Measurements from ENCODE around the gene ZNF496. TPM values are rescaled to one million over a fixed set of nuclear protein-coding genes. Genes with fewer than 3 reads are reported as not detected.
A peak's percentile ranks its signal among the peaks of the same experiment; 100 is the strongest.

ZNF496 gene
- total and polyA plus RNA-seq, 9 of the 15 experiments (the other 6 are each of a cell fraction or from before 2014, with no cell fraction given) = 4.3 to 54.0 (median 31.3) TPM

- Histone ChIP-seq H3K4me2 (ENCODE audit: insufficient read depth, low read length) (no peak overlapping the region), H4K20me1 (replicated peaks; ENCODE audit: control insufficient read depth, insufficient read depth, low read length) (no peaks in the 10 kb centered on the region), H3K9me1 (ENCODE audit: control insufficient read depth, insufficient read depth, low read length) (no peaks in the 10 kb centered on the region), H3K36me3 (ENCODE audit: control insufficient read depth, insufficient read depth, low read length) (peaks cover 13% of the 10 kb centered on the region; the same call in 2 of the 3 replicates), H2AFZ (ENCODE audit: low read depth, low read length) (no peak overlapping the region), H3K79me2 (ENCODE audit: control insufficient read depth, insufficient read depth, low read length) (no peaks in the 10 kb centered on the region), H3K4me3 (no peak overlapping the region), H3K9me3 (replicated peaks; ENCODE audit: control insufficient read depth, insufficient read depth, low read depth, low read length) (no peaks in the 10 kb centered on the region), H3K27ac (ENCODE audit: extremely low read depth, low read depth, low read length) (no peak overlapping the region), H3K27me3 (ENCODE audit: control insufficient read depth in 2 of 2, insufficient read depth in 2 of 2, low read length in 2 of 2) (no peaks in the 10 kb centered on the region), H3K4me1 (replicated peaks in 1 of 2; ENCODE audit: control insufficient read depth in 2 of 2, insufficient read depth in 2 of 2, low read length in 2 of 2) (peaks cover 25 to 32% of the 10 kb centered on the region in 2 experiments), H3K9ac (ENCODE audit: insufficient read depth in 1 of 2, low read depth in 2 of 2, low read length in 2 of 2) (no peak overlapping the region)
- intact Hi-C loops (cut with micrococcal nuclease) = no loop called here
- WGBS (ENCODE audit: insufficient coverage, low coverage, missing lambda C conversion rate) = 42% methylated on average over 5 of the region's 5 CpGs
- DNase-seq (ENCODE audit: extremely low read depth in 1 of 4, low spot score in 3 of 4) (peak in 1 of 4 experiments; percentile 7), FAIRE-seq (no peak), ATAC-seq (no peak)
- no TSS peak for BruUV-seq (replicated peaks)
- TF ChIP-seq PYGO2 (tag; IDR thresholded peaks at IDR 0.05) (no peak), ZKSCAN1 (IDR thresholded peaks at IDR 0.05; ENCODE audit: low read depth, low read length) (no peak), SIN3B (IDR thresholded peaks at IDR 0.05; ENCODE audit: low read depth) (no peak), TCFL5 (CRISPR knock-in tag; conservative IDR thresholded peaks at IDR 0.05) (no peak), THAP7 (CRISPR knock-in tag; IDR thresholded peaks at IDR 0.05) (no peak), CBFA2T3 (IDR thresholded peaks at IDR 0.05) (no peak), POLR2G (IDR thresholded peaks at IDR 0.05; ENCODE audit: low read depth, low read length) (no peak), ZFP1 (CRISPR knock-in tag; IDR thresholded peaks at IDR 0.05) (no peak), GTF2A2 (tag; IDR thresholded peaks at IDR 0.05) (no peak), ZBTB34 (CRISPR knock-in tag; IDR thresholded peaks at IDR 0.05) (no peak), KHSRP (IDR thresholded peaks at IDR 0.05) (no peak), SRSF1 (IDR thresholded peaks at IDR 0.05; ENCODE audit: low read depth, low read length) (no peak), ZNF436 (CRISPR knock-in tag; IDR thresholded peaks at IDR 0.05) (no peak), POLR2AphosphoS5 (IDR thresholded peaks at IDR 0.05; ENCODE audit: control insufficient read depth, insufficient read depth, low read depth, low read length) (no peak)
- ChIA-PET POLR2A (interaction anchor here (0.6 to 1.0 kb wide), 2 partner anchors 9 to 410 kb away, joined by 3 read pairs; no protein-coding TSS in a partner anchor), CTCF (ENCODE audit: low intra/inter-chr PET ratio) (no interaction called here)
- in situ Hi-C loops (cut with MboI) = no loop called here
Observed at GRCh38 chr1:247294282-247294681, 37.4 kb downstream of the ZNF496 start.
